GM19468 (cell line): ENCODE data around the gene OBP2B.
"Not testable (repeated sequence)": the region's sequence is repeated elsewhere in the genome, so short reads cannot be mapped to it uniquely, and the experiment has no call there.

Experiments
- ATAC-seq: cut with Tn5 transposase; IDR thresholded peaks from one replicate; pipeline ENCODE4 v1.9.1; 2021; ENCODE audit warnings: mild to moderate bottlenecking, moderate library complexity, moderate number of reproducible peaks; ENCODE audit not compliant: unreplicated experiment; ENCODE audit errors: extremely low read depth

Gene OBP2B

GRCh38 chr9:133208880-133209300 is at the start of gene OBP2B:
OBP2B (minus strand) TSS chr9:133209250; CDS start chr9:133209199, 51 bp downstream.
- ATAC-seq: not testable (repeated sequence)

- ATAC-seq: no peak
Measured at GRCh38 chr9:133258061-133259015, 49.3 kb upstream of the OBP2B start.

- no peak for ATAC-seq
Measured at GRCh38 chr9:133257465-133257956, 48.5 kb upstream of the OBP2B start.

GRCh38 chr9:133256686-133257091 is 47.6 kb upstream of the OBP2B start:
- ATAC-seq: no peak

- no peak for ATAC-seq
Measured at GRCh38 chr9:133256136-133256461, 47.0 kb upstream of the OBP2B start.

GRCh38 chr9:133255371-133256135 is 46.5 kb upstream of the OBP2B start:
- ATAC-seq: no peak

GRCh38 chr9:133254471-133254870 is 45.4 kb upstream of the OBP2B start:
- no peak for ATAC-seq

GRCh38 chr9:133253268-133253667 is 44.2 kb upstream of the OBP2B start:
- ATAC-seq: no peak

GRCh38 chr9:133252301-133253020 is 43.4 kb upstream of the OBP2B start:
- no peak for ATAC-seq

GRCh38 chr9:133251773-133252172 is 42.7 kb upstream of the OBP2B start:
- no peak for ATAC-seq

- ATAC-seq: not testable (repeated sequence)
Measured at GRCh38 chr9:133251221-133251620, 42.2 kb upstream of the OBP2B start.

GRCh38 chr9:133250741-133251170 is 41.7 kb upstream of the OBP2B start:
- ATAC-seq: no peak

GRCh38 chr9:133249337-133249736 is 40.3 kb upstream of the OBP2B start:
- no peak for ATAC-seq

- ATAC-seq: no peak
Measured at GRCh38 chr9:133248726-133249295, 39.8 kb upstream of the OBP2B start.

GRCh38 chr9:133247632-133248031 is 38.6 kb upstream of the OBP2B start:
- no peak for ATAC-seq

- no peak for ATAC-seq
Measured at GRCh38 chr9:133246991-133247390, 37.9 kb upstream of the OBP2B start.

GRCh38 chr9:133246562-133246961 is 37.5 kb upstream of the OBP2B start:
- no peak for ATAC-seq

- no peak for ATAC-seq
Measured at GRCh38 chr9:133242991-133243390, 33.9 kb upstream of the OBP2B start.

GRCh38 chr9:133242241-133242640 is 33.2 kb upstream of the OBP2B start:
- no peak for ATAC-seq

GRCh38 chr9:133239533-133240090 is 30.6 kb upstream of the OBP2B start:
- no peak for ATAC-seq
